IMR-90 (cell line): ENCODE results near the gene MAML3. TPM values are rescaled to one million over a fixed set of nuclear protein-coding genes. Genes with fewer than 3 reads are reported as not detected.

Source experiments
- ATAC-seq: fragments of 200-7000 bp; cut with Tn5 transposase; 2 replicates; pipeline ENCODE4 v1.9.1; 2020; ENCODE audit warnings: low read depth, mild to moderate bottlenecking, moderate library complexity
- BruUV-seq: library from RNA; stranded (reverse); fragments of 400-500 nt; replicated peaks from 2 replicates; lab custom pipeline; 2021; lab: Mats Ljungman, UMichigan
- CTCF ChIA-PET: fragments of 300-600 bp; formaldehyde crosslinking; extraction: SDS; loops from one replicate; lab custom pipeline; 2021; ENCODE audit warnings: antibody characterized with exemption; lab: Yijun Ruan, JAX
- POLR2A ChIA-PET: fragments of 300-600 bp; sonication (Branson Sonifier 250); formaldehyde crosslinking; loops from one replicate; lab custom pipeline; 2022; ENCODE audit warnings: antibody characterized with exemption; ENCODE audit not compliant: unreplicated experiment; lab: Charles Lee
- DNase-seq: peaks from one replicate; pipeline ENCODE4 v3.0.0; 2013
- H2AFZ ChIP-seq: replicated peaks from 2 replicates; pipeline ENCODE3; 2013; ENCODE audit warnings: low read length, mild to moderate bottlenecking; ENCODE audit not compliant: poor library complexity
- H2AK5ac ChIP-seq: 2 replicates; pipeline ENCODE4 v1.6.1; 2013; ENCODE audit warnings: low read depth, low read length, inconsistent platforms
- H2AK9ac ChIP-seq: replicated peaks from 2 replicates; pipeline ENCODE3; 2013; ENCODE audit warnings: mild to moderate bottlenecking, low read depth, low read length, moderate library complexity; ENCODE audit not compliant: poor library complexity
- H2BK120ac ChIP-seq: 2 replicates; pipeline ENCODE4 v1.6.1; 2013; ENCODE audit warnings: low read depth, low read length, inconsistent platforms
- H2BK15ac ChIP-seq: 3 replicates; pipeline ENCODE4 v1.6.1; 2013; ENCODE audit warnings: low read depth, low read length, inconsistent platforms
- H2BK20ac ChIP-seq: 2 replicates; pipeline ENCODE4 v1.6.1; 2013; ENCODE audit warnings: low read depth, mild to moderate bottlenecking, inconsistent platforms, low read length, moderate library complexity
- H2BK5ac ChIP-seq: 2 replicates; pipeline ENCODE4 v1.6.1; 2013; ENCODE audit warnings: mild to moderate bottlenecking, low read depth, low read length, inconsistent platforms; ENCODE audit not compliant: poor library complexity, severe bottlenecking
- H3K14ac ChIP-seq: replicated peaks from 2 replicates; pipeline ENCODE4 v1.6.1; 2013; ENCODE audit warnings: low read depth, low read length, inconsistent platforms
- H3K18ac ChIP-seq: 2 replicates; pipeline ENCODE4 v1.6.1; 2013; ENCODE audit warnings: low read depth, low read length, control low read depth
- H3K23ac ChIP-seq: 2 replicates; pipeline ENCODE4 v1.6.1; 2013; ENCODE audit warnings: low read depth, low read length, inconsistent platforms
- H3K27ac ChIP-seq: 2 replicates; pipeline ENCODE4 v1.5.1; 2013; ENCODE audit warnings: mild to moderate bottlenecking, control low read depth, low read length; ENCODE audit not compliant: insufficient read depth
- H3K27me3 ChIP-seq: 2 replicates; pipeline ENCODE4 v1.6.1; 2013; ENCODE audit warnings: low read length; ENCODE audit not compliant: control insufficient read depth, insufficient read depth
- H3K36me3 ChIP-seq: 2 replicates; pipeline ENCODE4 v1.6.1; 2013; ENCODE audit warnings: low read length, mixed read lengths; ENCODE audit not compliant: control insufficient read depth, insufficient read depth
- H3K4ac ChIP-seq: 2 replicates; pipeline ENCODE4 v1.6.1; 2013; ENCODE audit warnings: low read depth, low read length, inconsistent platforms
- H3K4me1 ChIP-seq: 2 replicates; pipeline ENCODE4 v1.6.1; 2013; ENCODE audit warnings: low read length, mixed read lengths; ENCODE audit not compliant: control insufficient read depth, insufficient read depth
- H3K4me2 ChIP-seq: 2 replicates; pipeline ENCODE4 v1.6.1; 2013; ENCODE audit warnings: low read depth, mild to moderate bottlenecking, control low read depth, low read length, moderate library complexity
- H3K4me3 ChIP-seq: 2 replicates; pipeline ENCODE4 v1.5.1; 2013; ENCODE audit warnings: low read depth, mild to moderate bottlenecking, control low read depth, low read length, moderate library complexity; ENCODE audit not compliant: insufficient read depth
- H3K56ac ChIP-seq: 2 replicates; pipeline ENCODE4 v1.6.1; 2013; ENCODE audit warnings: low read length, inconsistent platforms; ENCODE audit not compliant: insufficient read depth; ENCODE audit errors: extremely low read depth
- H3K79me1 ChIP-seq, 2 experiments: 2 replicates each; pipeline ENCODE4 v1.6.1; 2013; ENCODE audit warnings: low read length in 2 of 2, inconsistent platforms in 1 of 2, low read depth in 1 of 2
- H3K9ac ChIP-seq: 2 replicates; pipeline ENCODE4 v1.6.1; 2013; ENCODE audit warnings: low read depth, low read length, control low read depth
- H3K9me1 ChIP-seq: 2 replicates; pipeline ENCODE4 v1.6.1; 2013; ENCODE audit warnings: low read length, inconsistent platforms; ENCODE audit not compliant: insufficient read depth
- H3K9me3 ChIP-seq: 2 replicates; pipeline ENCODE4 v1.6.1; 2013; ENCODE audit warnings: low read length; ENCODE audit not compliant: control insufficient read depth, insufficient read depth
- H4K20me1 ChIP-seq: 2 replicates; pipeline ENCODE4 v1.6.1; 2013; ENCODE audit warnings: low read length, inconsistent platforms; ENCODE audit not compliant: insufficient read depth
- H4K5ac ChIP-seq: 2 replicates; pipeline ENCODE4 v1.6.1; 2013; ENCODE audit warnings: mild to moderate bottlenecking, low read depth, low read length, control low read depth
- H4K8ac ChIP-seq, 2 experiments: 2 replicates each; pipeline ENCODE4 v1.6.1; 2013; ENCODE audit warnings: low read depth in 2 of 2, low read length in 2 of 2, control low read depth in 1 of 2, inconsistent platforms in 1 of 2
- H4K91ac ChIP-seq: 2 replicates; pipeline ENCODE4 v1.6.1; 2013; ENCODE audit warnings: low read depth, low read length, inconsistent platforms; ENCODE audit not compliant: insufficient read depth
- BHLHE40 ChIP-seq: fragments of 150-350 bp; IDR thresholded peaks from 2 replicates; pipeline ENCODE4 v1.6.1; 2016; ENCODE audit warnings: mild to moderate bottlenecking, low read depth, low read length
- CEBPB ChIP-seq: IDR thresholded peaks from 2 replicates; pipeline ENCODE4 v1.6.1; 2012; ENCODE audit warnings: low read depth, low read length, improper control_type of control experiment
- CHD1 ChIP-seq: IDR thresholded peaks from 2 replicates; pipeline ENCODE4 v1.6.1; 2012; ENCODE audit warnings: low read depth, low read length, improper control_type of control experiment
- FOS ChIP-seq: fragments of 150-350 bp; IDR thresholded peaks from 2 replicates; pipeline ENCODE4 v1.6.1; 2016; ENCODE audit warnings: low read depth, low read length
- MAFK ChIP-seq: IDR thresholded peaks from 2 replicates; pipeline ENCODE4 v1.6.1; 2012; ENCODE audit warnings: low read depth, low read length, improper control_type of control experiment
- MXI1 ChIP-seq: IDR thresholded peaks from 2 replicates; pipeline ENCODE4 v1.6.1; 2012; ENCODE audit warnings: low read depth, mild to moderate bottlenecking, low read length, moderate library complexity, borderline replicate concordance
- NFE2L2 ChIP-seq: fragments of 150-350 bp; IDR thresholded peaks from 2 replicates; pipeline ENCODE4 v1.6.1; 2016; ENCODE audit warnings: low read depth, mild to moderate bottlenecking, low read length
- POLR2A ChIP-seq: IDR thresholded peaks from 2 replicates; pipeline ENCODE4 v1.6.1; 2012; ENCODE audit warnings: mild to moderate bottlenecking, low read depth, low read length
- RAD21 ChIP-seq: IDR thresholded peaks from 2 replicates; pipeline ENCODE4 v1.6.1; 2012; ENCODE audit warnings: low read length, improper control_type of control experiment
- RCOR1 ChIP-seq: IDR thresholded peaks from 2 replicates; pipeline ENCODE4 v1.6.1; 2012; ENCODE audit warnings: mild to moderate bottlenecking, low read length, improper control_type of control experiment; ENCODE audit not compliant: insufficient replicate concordance
- RFX5 ChIP-seq: IDR thresholded peaks from 2 replicates; pipeline ENCODE4 v1.8.0; 2012; ENCODE audit warnings: low read depth, mild to moderate bottlenecking, low read length, moderate library complexity
- SMC3 ChIP-seq: fragments of 150-350 bp; IDR thresholded peaks from 2 replicates; pipeline ENCODE4 v1.6.1; 2016; ENCODE audit warnings: low read depth, mild to moderate bottlenecking, antibody characterized with exemption, low read length, moderate library complexity
- WGBS, 2 experiments: methylation state at CpG; one replicate each; pipeline versions ENCODE4 v1.1.5 to v1.1.7; 2013; ENCODE audit warnings: missing lambda C conversion rate in 2 of 2; ENCODE audit not compliant: insufficient read length in 1 of 2; ENCODE audit errors: extremely low coverage in 2 of 2; 5-methylcytosine and 5-hydroxymethylcytosine counted together
- dilution Hi-C: fragments of 300-500 bp; cut with HindIII; formaldehyde crosslinking; loops from one replicate; pipeline ENCODE4 v1.14.3; 2018; ENCODE audit warnings: low sequenced_read_pairs; ENCODE audit not compliant: unreplicated experiment
- in situ Hi-C: fragments of 300-500 bp; cut with MboI; formaldehyde crosslinking; loops from 3 replicates; pipeline ENCODE4 v1.14.3; 2019; ENCODE audit warnings: low sequenced_read_pairs, inconsistent platforms, mixed read lengths
- intact Hi-C: fragments of 100-400 bp; cut with micrococcal nuclease; formaldehyde crosslinking; loops from 2 replicates; pipeline ENCODE4 v1.10.0; 2022
- polyA plus RNA-seq, 3 experiments: library from polyadenylated mRNA; depleted of rRNA; stranded (reverse); fragments of >200 nt; gene quantifications; 2 replicates each; pipeline ENCODE4 v1.2.3, GENCODE V29; 2012; ENCODE audit warnings: low replicate concordance in 1 of 3
- total RNA-seq: library from RNA; depleted of rRNA; stranded (reverse); fragments of >200 nt; gene quantifications from 2 replicates; pipeline ENCODE4 v1.2.3, GENCODE V29; 2012
- TF ChIP-seq, protein P1 (sequence below): fragments of 150-350 bp; IDR thresholded peaks from 2 replicates; pipeline ENCODE4 v1.6.1; 2017; ENCODE audit warnings: mild to moderate bottlenecking, antibody characterized with exemption, low read length, low read depth
- TF ChIP-seq, protein P2 (sequence below): fragments of 150-350 bp; IDR thresholded peaks from 2 replicates; pipeline ENCODE4 v1.6.1; 2016; ENCODE audit warnings: low read depth, mild to moderate bottlenecking, low read length, moderate library complexity, borderline replicate concordance

Gene MAML3
- total and polyA plus RNA-seq, 2 of the 4 experiments (the other 2 are of a cell fraction): 0.90 to 1.7 TPM

DNA sequence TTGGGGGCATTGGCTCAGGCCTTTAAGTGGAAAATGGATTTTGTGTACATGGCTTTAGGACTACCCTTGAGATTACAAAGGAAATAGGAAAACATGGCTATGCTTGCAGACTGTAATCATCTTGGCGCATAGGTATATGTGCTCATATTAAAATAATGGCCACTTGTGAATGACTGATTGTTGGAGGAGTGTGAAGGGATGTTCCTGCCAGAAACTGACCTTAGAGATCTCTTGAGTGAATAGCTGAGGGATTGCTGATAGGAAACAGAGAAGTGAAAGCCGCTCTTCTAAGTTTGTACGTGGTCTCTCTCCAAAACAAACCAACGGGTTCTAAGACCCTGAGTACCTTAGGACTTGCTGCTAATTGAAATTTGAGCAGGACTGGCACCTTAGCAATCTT is 302.3 kb downstream of the MAML3 start:
- Histone ChIP-seq H4K20me1 (no peaks in the 10 kb centered on the region), H3K4ac (no peak overlapping the region), H4K5ac (no peak overlapping the region), H3K27ac (no peak overlapping the region), H3K4me3 (no peak overlapping the region), H3K9me3 (no peaks in the 10 kb centered on the region), H3K18ac (no peak overlapping the region), H2AK9ac (no peak overlapping the region), H2AK5ac (no peak overlapping the region), H2BK120ac (no peak overlapping the region), H3K4me2 (no peak overlapping the region), H4K8ac (no peak overlapping the region), H3K14ac (no peak overlapping the region), H3K9ac (no peak overlapping the region), H3K4me1 (no peaks in the 10 kb centered on the region), H3K79me1 (no peaks in the 10 kb centered on the region; a peak in 1 of 4 replicates), H2BK15ac (no peak overlapping the region), H3K9me1 (peaks cover 4% of the 10 kb centered on the region; the same call in 1 of the 2 replicates), H4K91ac (no peak overlapping the region), H2AFZ (no peak overlapping the region), H3K36me3 (no peaks in the 10 kb centered on the region), H3K23ac (no peak overlapping the region), H2BK5ac (no peak overlapping the region), H2BK20ac (no peak overlapping the region), H3K27me3 (no peaks in the 10 kb centered on the region), H3K56ac (no peak overlapping the region)
- ATAC-seq (no peak), DNase-seq (no peak)
- WGBS, 2 experiments: no CpG with 5 or more reads among the region's 4 CpGs
- dilution Hi-C loops: no loop called here
- TF ChIP-seq BHLHE40 (no peak), CEBPB (no peak), RAD21 (no peak), FOS (no peak), MXI1 (no peak), POLR2A (no peak), RCOR1 (no peak), NFE2L2 (no peak), RFX5 (no peak), SMC3 (no peak), MAFK (no peak), CHD1 (no peak)
- TF ChIP-seq, protein P1, sequence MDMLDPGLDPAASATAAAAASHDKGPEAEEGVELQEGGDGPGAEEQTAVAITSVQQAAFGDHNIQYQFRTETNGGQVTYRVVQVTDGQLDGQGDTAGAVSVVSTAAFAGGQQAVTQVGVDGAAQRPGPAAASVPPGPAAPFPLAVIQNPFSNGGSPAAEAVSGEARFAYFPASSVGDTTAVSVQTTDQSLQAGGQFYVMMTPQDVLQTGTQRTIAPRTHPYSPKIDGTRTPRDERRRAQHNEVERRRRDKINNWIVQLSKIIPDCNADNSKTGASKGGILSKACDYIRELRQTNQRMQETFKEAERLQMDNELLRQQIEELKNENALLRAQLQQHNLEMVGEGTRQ: no peak
- TF ChIP-seq, protein P2, sequence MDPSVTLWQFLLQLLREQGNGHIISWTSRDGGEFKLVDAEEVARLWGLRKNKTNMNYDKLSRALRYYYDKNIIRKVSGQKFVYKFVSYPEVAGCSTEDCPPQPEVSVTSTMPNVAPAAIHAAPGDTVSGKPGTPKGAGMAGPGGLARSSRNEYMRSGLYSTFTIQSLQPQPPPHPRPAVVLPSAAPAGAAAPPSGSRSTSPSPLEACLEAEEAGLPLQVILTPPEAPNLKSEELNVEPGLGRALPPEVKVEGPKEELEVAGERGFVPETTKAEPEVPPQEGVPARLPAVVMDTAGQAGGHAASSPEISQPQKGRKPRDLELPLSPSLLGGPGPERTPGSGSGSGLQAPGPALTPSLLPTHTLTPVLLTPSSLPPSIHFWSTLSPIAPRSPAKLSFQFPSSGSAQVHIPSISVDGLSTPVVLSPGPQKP: no peak
- in situ Hi-C loops: no loop called here
- intact Hi-C loops: no loop called here
- POLR2A ChIA-PET: interaction anchor here (0.6 kb wide), 1 partner anchor 1079 kb away, joined by 3 read pairs; no protein-coding TSS in a partner anchor
- BruUV-seq: no TSS peak
- CTCF ChIA-PET: no interaction called here
